Gastrocnemius medialis (tissue), 4 donors: Measurements from ENCODE around the gene RNF19B.

Experiments used
- POLR2A ChIP-seq, 2 donors: fragments of 450-650 bp; IDR thresholded peaks; one replicate each; pipeline ENCODE4 v1.6.1; 2017; ENCODE audit warnings: antibody characterized with exemption in 2 of 2, mild to moderate bottlenecking in 2 of 2, moderate library complexity in 2 of 2
- TF ChIP-seq, protein P1 (sequence below), 5 experiments: fragments of 450-650 bp in 3 of 5; fragments of 200-600 bp in 2 of 5; sonication (generic) in 2 of 5; IDR thresholded peaks in 4 of 5; conservative IDR thresholded peaks in 1 of 5; 1 replicate in 4 of 5; 2 replicates in 1 of 5; pipeline ENCODE4 v1.5.1; 2016 to 2019; ENCODE audit warnings: antibody characterized with exemption in 5 of 5, mild to moderate bottlenecking in 3 of 5, moderate library complexity in 3 of 5

- TF ChIP-seq, protein P1, sequence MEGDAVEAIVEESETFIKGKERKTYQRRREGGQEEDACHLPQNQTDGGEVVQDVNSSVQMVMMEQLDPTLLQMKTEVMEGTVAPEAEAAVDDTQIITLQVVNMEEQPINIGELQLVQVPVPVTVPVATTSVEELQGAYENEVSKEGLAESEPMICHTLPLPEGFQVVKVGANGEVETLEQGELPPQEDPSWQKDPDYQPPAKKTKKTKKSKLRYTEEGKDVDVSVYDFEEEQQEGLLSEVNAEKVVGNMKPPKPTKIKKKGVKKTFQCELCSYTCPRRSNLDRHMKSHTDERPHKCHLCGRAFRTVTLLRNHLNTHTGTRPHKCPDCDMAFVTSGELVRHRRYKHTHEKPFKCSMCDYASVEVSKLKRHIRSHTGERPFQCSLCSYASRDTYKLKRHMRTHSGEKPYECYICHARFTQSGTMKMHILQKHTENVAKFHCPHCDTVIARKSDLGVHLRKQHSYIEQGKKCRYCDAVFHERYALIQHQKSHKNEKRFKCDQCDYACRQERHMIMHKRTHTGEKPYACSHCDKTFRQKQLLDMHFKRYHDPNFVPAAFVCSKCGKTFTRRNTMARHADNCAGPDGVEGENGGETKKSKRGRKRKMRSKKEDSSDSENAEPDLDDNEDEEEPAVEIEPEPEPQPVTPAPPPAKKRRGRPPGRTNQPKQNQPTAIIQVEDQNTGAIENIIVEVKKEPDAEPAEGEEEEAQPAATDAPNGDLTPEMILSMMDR (IDR thresholded peaks at IDR 0.05 in 4 of 5, conservative IDR thresholded peaks at IDR 0.05 in 1 of 5) = no peak
- no peak for TF ChIP-seq POLR2A (IDR thresholded peaks at IDR 0.05)
These were observed 44.5 kb downstream of the RNF19B start for GRCh38 chr1:32919811-32920733.
